HEK293 (cell line): Measurements from ENCODE around the gene SART3.

Experiments
- KLF10 ChIP-seq: fragments of 450-650 bp; IDR thresholded peaks from 2 replicates; pipeline ENCODE4 v1.5.1; 2018; ENCODE audit warnings: missing biosample characterization, mild to moderate bottlenecking, missing genetic modification characterization
- ZBTB1 ChIP-seq: fragments of 450-650 bp; formaldehyde crosslinking; IDR thresholded peaks from 2 replicates; pipeline ENCODE4 v1.5.1; 2016; ENCODE audit warnings: missing biosample characterization, missing genetic modification characterization
- ZBTB7A ChIP-seq: fragments of 450-650 bp; formaldehyde crosslinking; IDR thresholded peaks from 2 replicates; pipeline ENCODE4 v1.5.1; 2016; ENCODE audit warnings: low read depth, missing biosample characterization, missing genetic modification characterization
- ZNF114 ChIP-seq: fragments of 450-650 bp; formaldehyde crosslinking; IDR thresholded peaks from 2 replicates; pipeline ENCODE4 v1.5.0; 2017; ENCODE audit warnings: missing biosample characterization, missing genetic modification characterization
- ZNF132 ChIP-seq: fragments of 450-650 bp; formaldehyde crosslinking; IDR thresholded peaks from 2 replicates; pipeline ENCODE4 v1.5.1; 2017; ENCODE audit warnings: missing biosample characterization, missing genetic modification characterization, borderline replicate concordance
- ZNF274 ChIP-seq, 2 experiments: fragments of 200-500 bp in 1 of 2; fragments of 450-650 bp in 1 of 2; sonication (Bioruptor generic) in 1 of 2; formaldehyde crosslinking in 1 of 2; IDR thresholded peaks; 2 replicates each; pipeline versions ENCODE4 v1.5.1 to v1.6.1; 2014 to 2016; ENCODE audit warnings: borderline replicate concordance in 1 of 2, inconsistent platforms in 1 of 2, low read length in 1 of 2, missing biosample characterization in 1 of 2, missing genetic modification characterization in 1 of 2
- ZNF292 ChIP-seq: fragments of 450-650 bp; formaldehyde crosslinking; IDR thresholded peaks from 2 replicates; pipeline ENCODE4 v1.5.1; 2016; ENCODE audit warnings: low read depth, missing biosample characterization, missing genetic modification characterization, borderline replicate concordance
- ZNF302 ChIP-seq: fragments of 450-650 bp; formaldehyde crosslinking; IDR thresholded peaks from 2 replicates; pipeline ENCODE4 v1.5.1; 2016; ENCODE audit warnings: missing biosample characterization, missing genetic modification characterization, low read depth
- ZNF707 ChIP-seq: fragments of 450-650 bp; formaldehyde crosslinking; IDR thresholded peaks from 2 replicates; pipeline ENCODE4 v1.5.1; 2016; ENCODE audit warnings: missing biosample characterization, missing genetic modification characterization
- ZNF76 ChIP-seq: fragments of 450-650 bp; formaldehyde crosslinking; IDR thresholded peaks from 2 replicates; pipeline ENCODE4; 2016; ENCODE audit warnings: low read depth, missing biosample characterization, missing genetic modification characterization, borderline replicate concordance
- ZSCAN16 ChIP-seq: fragments of 450-650 bp; formaldehyde crosslinking; IDR thresholded peaks from 2 replicates; pipeline ENCODE4 v1.5.1; 2016; ENCODE audit warnings: missing biosample characterization, missing genetic modification characterization
- TF ChIP-seq, protein P1 (sequence below): fragments of 450-650 bp; formaldehyde crosslinking; IDR thresholded peaks from 2 replicates; pipeline ENCODE4 v1.5.1; 2016; ENCODE audit warnings: missing biosample characterization, missing genetic modification characterization
- TF ChIP-seq, protein P2 (sequence below): fragments of 450-650 bp; formaldehyde crosslinking; IDR thresholded peaks from 2 replicates; pipeline ENCODE4 v1.5.1; 2016; ENCODE audit warnings: missing biosample characterization, missing genetic modification characterization

DNA sequence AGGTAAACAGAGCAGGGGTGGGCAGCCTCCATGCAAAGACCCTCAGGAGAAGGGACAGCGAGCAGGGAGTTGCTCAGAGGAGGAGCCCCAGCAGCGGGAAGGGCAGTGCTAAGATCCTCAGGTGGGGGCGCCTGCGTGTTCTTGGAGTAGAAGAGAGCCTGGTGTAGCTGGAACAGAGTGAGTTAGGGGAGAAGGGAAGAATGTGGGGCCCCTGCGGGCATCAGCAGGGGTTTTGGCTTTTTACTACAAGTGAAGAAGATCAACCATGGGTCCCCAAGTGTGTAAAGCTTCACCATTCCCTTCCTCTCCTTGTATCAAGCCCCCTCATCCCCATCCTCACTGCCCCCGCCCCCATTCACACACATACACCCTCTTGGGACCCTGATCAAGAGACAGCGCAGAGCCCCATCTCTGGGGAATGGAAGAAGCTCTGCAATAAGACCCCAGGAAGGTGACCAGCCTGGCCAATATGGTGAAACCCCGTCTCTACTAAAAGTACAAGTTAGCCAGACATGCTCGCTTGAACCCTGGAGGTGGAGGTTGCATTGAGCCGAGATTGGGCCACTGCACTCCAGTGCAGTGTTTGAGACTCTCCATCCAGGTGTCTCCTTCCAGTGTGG is 47.1 kb upstream of the SART3 start:
- TF ChIP-seq, protein P1, sequence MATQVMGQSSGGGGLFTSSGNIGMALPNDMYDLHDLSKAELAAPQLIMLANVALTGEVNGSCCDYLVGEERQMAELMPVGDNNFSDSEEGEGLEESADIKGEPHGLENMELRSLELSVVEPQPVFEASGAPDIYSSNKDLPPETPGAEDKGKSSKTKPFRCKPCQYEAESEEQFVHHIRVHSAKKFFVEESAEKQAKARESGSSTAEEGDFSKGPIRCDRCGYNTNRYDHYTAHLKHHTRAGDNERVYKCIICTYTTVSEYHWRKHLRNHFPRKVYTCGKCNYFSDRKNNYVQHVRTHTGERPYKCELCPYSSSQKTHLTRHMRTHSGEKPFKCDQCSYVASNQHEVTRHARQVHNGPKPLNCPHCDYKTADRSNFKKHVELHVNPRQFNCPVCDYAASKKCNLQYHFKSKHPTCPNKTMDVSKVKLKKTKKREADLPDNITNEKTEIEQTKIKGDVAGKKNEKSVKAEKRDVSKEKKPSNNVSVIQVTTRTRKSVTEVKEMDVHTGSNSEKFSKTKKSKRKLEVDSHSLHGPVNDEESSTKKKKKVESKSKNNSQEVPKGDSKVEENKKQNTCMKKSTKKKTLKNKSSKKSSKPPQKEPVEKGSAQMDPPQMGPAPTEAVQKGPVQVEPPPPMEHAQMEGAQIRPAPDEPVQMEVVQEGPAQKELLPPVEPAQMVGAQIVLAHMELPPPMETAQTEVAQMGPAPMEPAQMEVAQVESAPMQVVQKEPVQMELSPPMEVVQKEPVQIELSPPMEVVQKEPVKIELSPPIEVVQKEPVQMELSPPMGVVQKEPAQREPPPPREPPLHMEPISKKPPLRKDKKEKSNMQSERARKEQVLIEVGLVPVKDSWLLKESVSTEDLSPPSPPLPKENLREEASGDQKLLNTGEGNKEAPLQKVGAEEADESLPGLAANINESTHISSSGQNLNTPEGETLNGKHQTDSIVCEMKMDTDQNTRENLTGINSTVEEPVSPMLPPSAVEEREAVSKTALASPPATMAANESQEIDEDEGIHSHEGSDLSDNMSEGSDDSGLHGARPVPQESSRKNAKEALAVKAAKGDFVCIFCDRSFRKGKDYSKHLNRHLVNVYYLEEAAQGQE (tag by site-specific recombination), result no peak
- TF ChIP-seq ZNF76 (no peak), ZBTB1 (tag by site-specific recombination) (no peak), ZNF302 (tag by site-specific recombination) (no peak), ZNF707 (tag by site-specific recombination) (no peak), ZNF132 (tag by site-specific recombination) (no peak), ZSCAN16 (tag by site-specific recombination) (no peak), ZNF292 (tag by site-specific recombination) (no peak), ZBTB7A (tag by site-specific recombination) (no peak), ZNF274 (IDR thresholded peaks at IDR 0.05; ENCODE audit: low read length) (no peak), ZNF274 (tag by site-specific recombination; IDR thresholded peaks at IDR 0.05; ENCODE audit: borderline replicate concordance) (no peak), ZNF114 (tag by site-specific recombination) (no peak), KLF10 (tag by site-specific recombination) (no peak)
- TF ChIP-seq, protein P2, sequence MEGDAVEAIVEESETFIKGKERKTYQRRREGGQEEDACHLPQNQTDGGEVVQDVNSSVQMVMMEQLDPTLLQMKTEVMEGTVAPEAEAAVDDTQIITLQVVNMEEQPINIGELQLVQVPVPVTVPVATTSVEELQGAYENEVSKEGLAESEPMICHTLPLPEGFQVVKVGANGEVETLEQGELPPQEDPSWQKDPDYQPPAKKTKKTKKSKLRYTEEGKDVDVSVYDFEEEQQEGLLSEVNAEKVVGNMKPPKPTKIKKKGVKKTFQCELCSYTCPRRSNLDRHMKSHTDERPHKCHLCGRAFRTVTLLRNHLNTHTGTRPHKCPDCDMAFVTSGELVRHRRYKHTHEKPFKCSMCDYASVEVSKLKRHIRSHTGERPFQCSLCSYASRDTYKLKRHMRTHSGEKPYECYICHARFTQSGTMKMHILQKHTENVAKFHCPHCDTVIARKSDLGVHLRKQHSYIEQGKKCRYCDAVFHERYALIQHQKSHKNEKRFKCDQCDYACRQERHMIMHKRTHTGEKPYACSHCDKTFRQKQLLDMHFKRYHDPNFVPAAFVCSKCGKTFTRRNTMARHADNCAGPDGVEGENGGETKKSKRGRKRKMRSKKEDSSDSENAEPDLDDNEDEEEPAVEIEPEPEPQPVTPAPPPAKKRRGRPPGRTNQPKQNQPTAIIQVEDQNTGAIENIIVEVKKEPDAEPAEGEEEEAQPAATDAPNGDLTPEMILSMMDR (tag by site-specific recombination), result no peak
